Retinal pigment epithelial cell (primary cell): ENCODE measurements around the gene GPC3.

Experiments used
- DNase-seq: peaks from one replicate; pipeline ENCODE4 v3.0.0-alpha.2; 2010; ENCODE audit warnings: low read depth
- H3K4me3 ChIP-seq: 2 replicates; pipeline ENCODE4 v1.5.1; 2011; ENCODE audit warnings: mild to moderate bottlenecking, low read length, control low read depth, moderate library complexity
- CTCF ChIP-seq: conservative IDR thresholded peaks from 2 replicates; pipeline ENCODE4 v1.5.1; 2011; ENCODE audit warnings: low read depth, low read length, control low read depth, inconsistent platforms

The GPC3 gene

GRCh38 chrX:133953785-133954355, 31.5 kb downstream of the GPC3 start:
- DNase-seq = no peak
- no peak overlapping the region for H3K4me3 ChIP-seq
- TF ChIP-seq CTCF = no peak

- no peak overlapping the region for H3K4me3 ChIP-seq
- TF ChIP-seq CTCF = no peak
- no peak for DNase-seq
Observed at GRCh38 chrX:133953078-133953477, 32.3 kb downstream of the GPC3 start.

- H3K4me3 ChIP-seq = no peak overlapping the region
- TF ChIP-seq CTCF = no peak
- DNase-seq = no peak
Observed at GRCh38 chrX:133951098-133951497, 34.3 kb downstream of the GPC3 start.

- no peak for TF ChIP-seq CTCF
- no peak for DNase-seq
- no peak overlapping the region for H3K4me3 ChIP-seq
Observed at GRCh38 chrX:133950214-133950613, 35.2 kb downstream of the GPC3 start.

GRCh38 chrX:133948895-133949294, 36.5 kb downstream of the GPC3 start:
- TF ChIP-seq CTCF = no peak
- DNase-seq = no peak
- no peak overlapping the region for H3K4me3 ChIP-seq

GRCh38 chrX:133947996-133948395, 37.4 kb downstream of the GPC3 start:
- DNase-seq = no peak
- TF ChIP-seq CTCF = no peak
- no peak overlapping the region for H3K4me3 ChIP-seq

GRCh38 chrX:133947022-133947421, 38.4 kb downstream of the GPC3 start:
- no peak for TF ChIP-seq CTCF
- no peak overlapping the region for H3K4me3 ChIP-seq
- DNase-seq = no peak
